Muscle layer of colon (tissue), 2 donors: ENCODE measurements around the gene PARP3.
"Not testable (repeated sequence)": the region's sequence is repeated elsewhere in the genome, so short reads cannot be mapped to it uniquely, and the experiment has no call there.

Experiments
- H3K27ac ChIP-seq: one replicate; pipeline ENCODE4 v1.7.0; 2013; ENCODE audit warnings: low read depth, mild to moderate bottlenecking, low read length, moderate library complexity
- H3K27me3 ChIP-seq, 2 donors: one replicate each; pipeline ENCODE4 v1.7.0; 2013; ENCODE audit warnings: low read length in 2 of 2, mild to moderate bottlenecking in 2 of 2; ENCODE audit not compliant: insufficient read depth in 2 of 2, control insufficient read depth in 1 of 2
- H3K36me3 ChIP-seq: one replicate; pipeline ENCODE4 v1.7.0; 2013; ENCODE audit warnings: mild to moderate bottlenecking, low read length; ENCODE audit not compliant: insufficient read depth
- H3K4me1 ChIP-seq: one replicate; pipeline ENCODE4 v1.7.0; 2013; ENCODE audit warnings: mild to moderate bottlenecking, low read length; ENCODE audit not compliant: insufficient read depth
- H3K4me3 ChIP-seq, 2 donors: one replicate each; pipeline ENCODE4 v1.7.0; 2013; ENCODE audit warnings: low read length in 2 of 2, low read depth in 1 of 2, mild to moderate bottlenecking in 1 of 2, moderate library complexity in 1 of 2
- H3K9ac ChIP-seq: one replicate; pipeline ENCODE4 v1.7.0; 2013; ENCODE audit warnings: low read length
- H3K9me3 ChIP-seq: one replicate; pipeline ENCODE4 v1.7.0; 2013; ENCODE audit warnings: mild to moderate bottlenecking, low read length
- donor health status: abdominal sarcoma.
- donor health status: Adenocarcinoma of cecum.

PARP3 gene

DNA sequence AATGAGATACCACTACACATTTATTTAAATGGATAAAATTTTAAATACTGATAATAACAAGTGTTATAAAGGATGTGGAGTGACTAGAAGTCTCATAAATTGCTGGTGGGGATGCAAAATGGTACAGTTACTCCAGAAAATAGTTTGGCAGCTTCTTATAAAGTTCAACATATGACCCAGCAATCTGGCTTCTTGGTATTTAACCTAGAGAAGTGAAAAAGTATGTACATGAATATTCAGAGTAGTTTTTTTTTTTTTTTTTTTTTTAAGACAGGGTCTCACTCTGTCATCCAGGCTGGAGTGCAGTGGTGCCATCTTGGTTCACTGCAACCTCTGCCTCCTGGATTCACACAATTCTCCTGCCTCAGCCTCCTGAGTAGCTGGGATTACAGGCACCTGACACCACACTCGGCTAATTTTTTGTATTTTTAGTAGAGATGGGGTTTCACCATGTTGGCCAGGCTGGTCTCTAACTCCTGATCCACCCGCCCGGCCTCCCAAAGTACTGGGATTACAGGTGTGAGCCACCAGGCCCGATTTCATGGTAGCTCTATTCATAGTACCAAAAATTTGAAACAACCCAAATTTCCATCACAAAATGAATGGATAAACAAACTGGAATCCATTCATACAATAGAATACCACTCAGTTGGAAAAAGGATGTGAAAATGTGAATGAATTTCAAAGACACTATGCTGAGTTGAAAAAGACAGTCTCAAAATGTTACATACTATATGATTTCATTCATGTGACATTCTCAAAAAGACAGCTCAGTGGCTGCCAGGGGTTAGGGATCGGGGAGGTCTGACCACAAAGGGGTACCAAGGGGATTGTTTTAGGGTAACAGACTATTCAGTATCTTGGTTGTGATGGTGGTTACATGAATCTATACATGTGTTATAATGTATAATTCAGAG lies 14.8 kb upstream of the PARP3 start:
- Histone ChIP-seq H3K4me3 (no peak overlapping the region), H3K9me3 (no peaks in the 10 kb centered on the region), H3K4me1 (no peaks in the 10 kb centered on the region), H3K9ac (no peak overlapping the region), H3K27ac (no peak overlapping the region), H3K27me3 (no peaks in the 10 kb centered on the region), H3K36me3 (no peaks in the 10 kb centered on the region)

GRCh38 chr3:51928438-51928837 lies 13.7 kb upstream of the PARP3 start:
- H3K4me3 ChIP-seq, result no peak overlapping the region

DNA sequence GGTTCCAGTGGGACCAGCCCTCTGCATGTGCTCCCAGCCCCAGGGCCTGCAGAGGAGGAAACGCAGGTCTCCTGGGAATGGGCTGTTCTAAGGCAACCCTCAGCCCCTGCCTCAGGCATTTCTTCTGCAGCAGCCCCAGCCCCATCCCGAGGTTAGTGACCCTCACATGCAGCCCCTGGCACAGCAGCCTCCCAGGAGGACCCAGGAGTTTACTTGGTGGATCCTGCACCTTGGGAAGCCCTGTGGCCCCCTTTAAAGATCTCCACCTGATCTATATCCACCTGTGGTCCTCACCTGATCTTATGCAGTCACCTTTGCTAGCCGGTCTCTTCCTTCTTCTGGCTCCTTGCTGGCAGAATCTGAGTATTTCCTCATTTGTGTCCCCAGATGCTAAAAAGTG lies 13.2 kb upstream of the PARP3 start:
- H3K4me1 ChIP-seq, H3K4me3 ChIP-seq, H3K27me3 ChIP-seq, H3K9ac ChIP-seq, H3K9me3 ChIP-seq, H3K27ac ChIP-seq: not testable (repeated sequence)
- H3K36me3 ChIP-seq, result peaks cover 14% of the 10 kb centered on the region

More at GRCh38 chr3:51928438-51928837, 13.7 kb upstream of the PARP3 start:
- H3K4me1 ChIP-seq, result no peaks in the 10 kb centered on the region
- H3K36me3 ChIP-seq, result peaks cover 8% of the 10 kb centered on the region
- H3K9ac ChIP-seq, result no peak overlapping the region
- H3K27ac ChIP-seq, result no peak overlapping the region
- H3K9me3 ChIP-seq, result no peaks in the 10 kb centered on the region
- H3K27me3 ChIP-seq, result no peaks in the 10 kb centered on the region

- H3K9me3 ChIP-seq, result no peaks in the 10 kb centered on the region
Measured at GRCh38 chr3:51929420-51930003, 12.7 kb upstream of the PARP3 start.

GRCh38 chr3:51930439-51930838 lies 11.7 kb upstream of the PARP3 start:
- Histone ChIP-seq H3K27ac (no peak overlapping the region), H3K36me3 (peaks cover 23% of the 10 kb centered on the region), H3K9ac (no peak overlapping the region), H3K9me3 (no peaks in the 10 kb centered on the region), H3K4me3 (no peak overlapping the region), H3K27me3 (no peaks in the 10 kb centered on the region), H3K4me1 (no peaks in the 10 kb centered on the region)

More at GRCh38 chr3:51929420-51930003, 12.7 kb upstream of the PARP3 start:
- H3K9ac ChIP-seq, result no peak overlapping the region
- H3K4me1 ChIP-seq, result no peaks in the 10 kb centered on the region
- H3K27ac ChIP-seq, result no peak overlapping the region
- H3K36me3 ChIP-seq, result peaks cover 17% of the 10 kb centered on the region
- no peaks in the 10 kb centered on the region for H3K27me3 ChIP-seq
- H3K4me3 ChIP-seq, result no peak overlapping the region

DNA sequence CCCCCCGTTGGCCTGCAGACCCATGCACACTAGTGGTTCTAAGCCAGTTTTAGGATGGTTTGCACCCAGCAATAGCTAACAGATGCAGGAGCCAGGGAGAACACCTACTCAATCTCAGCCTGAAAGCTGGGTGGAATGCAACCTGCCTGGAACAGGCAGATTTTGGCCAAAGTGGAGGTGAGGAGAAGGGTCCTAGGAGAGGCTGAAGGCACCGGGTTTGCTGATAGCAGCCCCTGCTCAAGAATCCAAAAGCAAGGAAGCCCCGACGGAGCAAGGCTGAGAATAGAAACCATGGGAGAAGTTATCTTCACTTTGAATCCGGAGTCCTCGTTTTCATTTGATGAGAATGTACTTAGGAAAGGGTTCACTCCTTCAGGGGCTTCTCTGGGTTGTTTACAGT lies 10.4 kb upstream of the PARP3 start:
- no peak overlapping the region for H3K4me3 ChIP-seq
- no peaks in the 10 kb centered on the region for H3K27me3 ChIP-seq
- H3K9me3 ChIP-seq, result no peaks in the 10 kb centered on the region
- peaks cover 35% of the 10 kb centered on the region for H3K36me3 ChIP-seq
- no peak overlapping the region for H3K9ac ChIP-seq
- no peaks in the 10 kb centered on the region for H3K4me1 ChIP-seq
- no peak overlapping the region for H3K27ac ChIP-seq

DNA sequence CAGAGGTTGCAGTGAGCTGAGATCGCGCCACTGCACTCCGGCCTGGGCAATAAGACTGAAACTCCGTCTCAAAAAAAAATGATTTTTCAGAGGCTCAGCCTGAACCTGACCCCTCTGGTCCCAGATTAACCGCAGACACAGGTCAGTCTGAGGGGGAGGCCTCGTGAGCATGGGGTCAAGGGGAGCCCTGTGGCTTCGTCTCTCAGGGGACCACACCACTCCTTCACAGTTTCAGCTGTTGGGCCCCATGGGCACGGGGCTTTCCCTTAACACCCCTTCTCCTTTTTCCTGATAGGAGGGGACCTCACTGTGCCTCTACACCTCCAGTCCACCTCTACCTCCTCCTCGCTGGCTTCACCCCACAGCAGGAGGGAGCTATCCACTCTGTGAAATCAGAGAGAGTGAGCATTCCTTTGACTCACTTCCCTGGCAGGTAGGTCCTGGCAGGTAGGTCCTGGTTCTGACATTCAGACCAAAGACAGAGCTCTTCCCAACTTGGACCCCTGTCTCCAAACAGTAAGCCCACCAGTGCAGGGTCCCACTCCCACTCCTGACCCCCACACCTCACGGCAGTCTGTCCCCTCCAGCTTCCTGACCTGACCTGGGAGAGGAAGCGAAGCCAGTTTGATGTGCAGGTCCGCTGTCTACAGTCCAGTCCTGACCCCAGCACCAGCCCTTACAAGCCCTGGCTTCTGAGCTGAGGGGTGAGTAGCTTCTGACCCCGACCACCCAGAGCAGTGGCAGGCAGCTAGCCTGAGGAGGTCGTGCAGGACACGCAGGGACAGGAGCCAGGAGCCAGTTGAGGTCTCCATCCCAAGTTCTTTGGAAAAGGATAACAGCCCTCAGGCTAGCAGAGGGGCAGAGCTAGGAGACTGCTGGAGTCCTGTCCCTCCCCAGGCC lies 9.4 kb upstream of the PARP3 start:
- Histone ChIP-seq H3K4me1 (no peaks in the 10 kb centered on the region), H3K4me3 (no peak overlapping the region), H3K36me3 (peaks cover 44% of the 10 kb centered on the region), H3K9ac (no peak overlapping the region), H3K27me3 (no peaks in the 10 kb centered on the region), H3K9me3 (no peaks in the 10 kb centered on the region), H3K27ac (no peak overlapping the region)

DNA sequence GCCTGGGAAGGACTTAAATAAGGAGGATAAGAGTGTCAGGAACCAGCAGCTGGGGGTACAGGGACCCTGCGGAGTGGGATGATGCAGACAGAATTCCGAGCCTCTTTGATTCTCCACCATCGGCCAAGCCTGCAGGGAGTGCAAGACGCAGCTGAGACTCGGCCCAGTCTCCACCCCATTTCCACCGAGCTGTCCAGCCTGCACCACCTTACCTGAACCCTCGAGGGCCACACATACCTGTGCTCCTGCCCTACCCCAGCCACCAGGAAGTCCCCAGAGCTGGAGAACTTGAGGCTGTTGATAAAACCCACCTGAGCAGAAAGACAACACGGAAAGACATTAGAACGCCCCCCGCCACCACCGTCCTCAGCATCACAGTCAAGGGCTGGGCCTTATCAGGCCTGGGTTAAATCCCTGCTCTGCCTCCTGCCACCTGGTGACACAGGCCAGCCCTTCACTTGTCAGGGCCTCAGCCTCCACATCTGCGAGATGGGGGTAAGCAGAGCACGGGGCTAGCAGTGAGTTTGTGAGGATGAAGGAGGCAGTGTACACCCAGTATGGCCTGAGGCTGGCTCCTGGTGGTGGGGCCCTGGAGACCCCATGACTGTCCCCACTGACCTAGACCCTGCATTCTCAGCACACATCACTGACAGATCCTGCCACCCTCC lies 8.6 kb upstream of the PARP3 start:
- Histone ChIP-seq H3K9me3 (no peaks in the 10 kb centered on the region), H3K27me3 (no peaks in the 10 kb centered on the region), H3K9ac (no peak overlapping the region), H3K36me3 (peaks cover 45% of the 10 kb centered on the region), H3K27ac (no peak overlapping the region), H3K4me1 (no peaks in the 10 kb centered on the region), H3K4me3 (no peak overlapping the region)

DNA sequence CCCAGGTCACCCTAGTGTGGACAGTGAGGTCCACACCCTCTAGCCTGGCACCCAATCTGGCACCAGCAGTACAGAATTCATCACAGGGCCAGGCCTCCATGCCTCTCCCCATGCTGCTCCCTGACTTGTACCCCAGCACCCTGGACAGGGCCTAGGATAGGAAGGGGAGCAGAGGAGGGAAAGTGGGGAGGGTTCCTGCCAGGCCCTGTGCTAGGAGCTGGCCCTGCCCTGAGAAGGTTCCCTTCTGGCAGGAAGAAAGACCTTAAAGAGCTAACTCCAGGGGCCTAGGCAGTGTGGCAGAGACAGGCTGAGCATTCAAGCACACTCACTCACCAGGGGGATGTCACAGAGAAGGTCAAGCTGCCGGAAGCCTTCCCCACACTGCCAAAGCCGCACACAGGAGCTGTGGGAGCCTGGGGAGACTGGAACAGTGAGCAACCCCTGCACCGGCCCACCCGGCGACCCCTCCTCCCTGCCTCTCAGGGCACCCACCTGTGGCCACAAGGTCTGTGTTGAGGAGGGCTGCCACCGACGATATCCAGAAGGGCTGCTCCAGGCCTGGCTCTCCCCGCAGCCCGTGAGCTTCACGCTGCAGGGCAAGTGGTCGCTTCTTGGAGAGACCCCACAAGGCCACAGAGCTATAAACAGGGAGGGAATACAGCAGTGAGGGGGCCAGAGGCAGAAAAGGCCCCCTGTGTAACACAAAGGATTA lies 7.9 kb upstream of the PARP3 start:
- Histone ChIP-seq H3K27ac (no peak overlapping the region), H3K27me3 (no peaks in the 10 kb centered on the region), H3K9me3 (no peaks in the 10 kb centered on the region), H3K4me3 (no peak overlapping the region), H3K4me1 (no peaks in the 10 kb centered on the region), H3K9ac (no peak overlapping the region), H3K36me3 (peaks cover 45% of the 10 kb centered on the region)

GRCh38 chr3:51934991-51935885 lies 6.9 kb upstream of the PARP3 start:
- H3K36me3 ChIP-seq, result peaks cover 45% of the 10 kb centered on the region

More at GRCh38 chr3:51934991-51935885, 6.9 kb upstream of the PARP3 start:
- Histone ChIP-seq H3K9me3 (no peaks in the 10 kb centered on the region), H3K27ac (no peak overlapping the region), H3K4me3 (no peak overlapping the region), H3K9ac (no peak overlapping the region), H3K4me1 (peaks cover 4% of the 10 kb centered on the region), H3K27me3 (no peaks in the 10 kb centered on the region)
